ENCODE data around the gene STPG2. TPM values are rescaled to one million over a fixed set of nuclear protein-coding genes. Genes with fewer than 3 reads are reported as not detected.

The STPG2 gene
- total and polyA plus RNA-seq, 2 donors (not counting 3 experiments of a cell fraction or from before 2014, with no cell fraction given): not detected

GRCh38 chr4:97950836-97951235 is 192.4 kb downstream of the STPG2 start:
- FAIRE-seq (no peak), DNase-seq (ENCODE audit: low read depth, low spot score) (no peak)
- Histone ChIP-seq H3K9me3 (replicated peaks; ENCODE audit: control insufficient read depth, insufficient read depth, low read length) (no peaks in the 10 kb centered on the region), H3K27ac (ENCODE audit: insufficient read depth, low read depth, low read length) (no peak overlapping the region), H3K9me1 (replicated peaks; ENCODE audit: control insufficient read depth, extremely low read depth, insufficient read depth, low read length) (no peaks in the 10 kb centered on the region), H2AFZ (ENCODE audit: low read depth, low read length) (no peak overlapping the region), H3K4me2 (ENCODE audit: insufficient read depth, low read length) (no peak overlapping the region), H4K20me1 (replicated peaks; ENCODE audit: control insufficient read depth, extremely low read depth, insufficient read depth, low read length) (no peaks in the 10 kb centered on the region), H3K36me3 (ENCODE audit: control insufficient read depth in 2 of 2, extremely low read depth in 1 of 2, insufficient read depth in 2 of 2, low read length in 2 of 2) (no peaks in the 10 kb centered on the region), H3K27me3 (ENCODE audit: control insufficient read depth in 2 of 2, insufficient read depth in 2 of 2, low read length in 2 of 2) (no peaks in the 10 kb centered on the region), H3K4me3 (replicated peaks in 1 of 3; ENCODE audit: insufficient read depth in 1 of 3, low read depth in 1 of 3, low read length in 3 of 3) (no peak overlapping the region), H3K79me2 (ENCODE audit: control insufficient read depth, insufficient read depth, low read length) (no peaks in the 10 kb centered on the region), H3K4me1 (ENCODE audit: control insufficient read depth, extremely low read depth, insufficient read depth, low read length) (no peaks in the 10 kb centered on the region), H3K9ac (replicated peaks; ENCODE audit: extremely low read depth, insufficient read depth, low read length) (no peak overlapping the region)
- dilution Hi-C loops (cut with MboI; ENCODE audit: extremely low pct_ligation_motif_present, low sequenced_read_pairs): no loop called here
- TF ChIP-seq POLR2A (IDR thresholded peaks at IDR 0.05; ENCODE audit: low read depth, low read length) (no peak), MYC (IDR thresholded peaks at IDR 0.05; ENCODE audit: low read depth, low read length) (no peak), POLR2AphosphoS5 (IDR thresholded peaks at IDR 0.05; ENCODE audit: insufficient read depth, low read depth, low read length) (no peak), JUN (IDR thresholded peaks at IDR 0.05; ENCODE audit: borderline replicate concordance, insufficient read depth, insufficient read length, low read depth) (no peak), CTCF (IDR thresholded peaks at IDR 0.05; ENCODE audit: extremely low read depth in 1 of 2, insufficient read depth in 1 of 2, low read depth in 1 of 2, low read length in 2 of 2) (no peak), EZH2 (IDR thresholded peaks at IDR 0.05; ENCODE audit: borderline replicate concordance, low read depth, low read length, severe bottlenecking) (no peak), MAX (IDR thresholded peaks at IDR 0.05; ENCODE audit: insufficient read depth, insufficient read length) (no peak), GATA2 (IDR thresholded peaks at IDR 0.05; ENCODE audit: insufficient read depth, insufficient read length, low read depth, low read length) (no peak)
- intact Hi-C loops (cut with micrococcal nuclease): no loop called here
- ChIA-PET CTCF (interaction anchor here (1.3 kb wide), 1 partner anchor 11 kb away, joined by 3 read pairs; no protein-coding TSS in a partner anchor), POLR2A (no interaction called here)
- BruUV-seq (replicated peaks): no TSS peak

Data from endothelial cell of umbilical vein (primary cell).